ENCODE data around the gene PRRG1. TPM values are rescaled to one million over a fixed set of nuclear protein-coding genes. Genes with fewer than 3 reads are reported as not detected.
"Not testable (repeated sequence)": the region's sequence is repeated elsewhere in the genome, so short reads cannot be mapped to it uniquely, and the experiment has no call there.

Gene PRRG1
- total and polyA plus RNA-seq, 5 donors from 2014 or later, result not detected

- not testable (repeated sequence) for H3K4me3 ChIP-seq (ENCODE audit: low read depth, low read length); H3K4me1 Mint-ChIP-seq; ATAC-seq (ENCODE audit: low read depth in 2 of 2); H3K9me3 Mint-ChIP-seq; DNase-seq; H3K27ac Mint-ChIP-seq; H3K36me3 ChIP-seq (ENCODE audit: control insufficient read depth, insufficient read depth, low read length); H3K4me1 ChIP-seq (ENCODE audit: control insufficient read depth, insufficient read depth, low read length, poor library complexity, severe bottlenecking); H3K36me3 Mint-ChIP-seq; H3K9me3 ChIP-seq (ENCODE audit: control insufficient read depth in 2 of 2, low read length in 2 of 2); H3K4me3 Mint-ChIP-seq; H3K27me3 Mint-ChIP-seq; H3K27me3 ChIP-seq (ENCODE audit: control insufficient read depth, insufficient read depth, low read length); H3K27ac ChIP-seq (ENCODE audit: insufficient read depth, low read length, poor library complexity, severe bottlenecking)
Observed at GRCh38 chrX:37497126-37497525, 148.0 kb downstream of the PRRG1 start.

- H3K9me3 ChIP-seq (ENCODE audit: control insufficient read depth in 2 of 2, low read length in 2 of 2); H3K27ac ChIP-seq (ENCODE audit: insufficient read depth, low read length, poor library complexity, severe bottlenecking); H3K36me3 ChIP-seq (ENCODE audit: control insufficient read depth, insufficient read depth, low read length); H3K4me1 ChIP-seq (ENCODE audit: control insufficient read depth, insufficient read depth, low read length, poor library complexity, severe bottlenecking); DNase-seq; H3K4me3 ChIP-seq (ENCODE audit: low read depth, low read length); H3K27me3 Mint-ChIP-seq; H3K4me1 Mint-ChIP-seq; H3K4me3 Mint-ChIP-seq; H3K27ac Mint-ChIP-seq; H3K27me3 ChIP-seq (ENCODE audit: control insufficient read depth, insufficient read depth, low read length); H3K9me3 Mint-ChIP-seq; H3K36me3 Mint-ChIP-seq; ATAC-seq (ENCODE audit: low read depth in 2 of 2): not testable (repeated sequence)
Observed at GRCh38 chrX:37498323-37498722, 149.2 kb downstream of the PRRG1 start.

GRCh38 chrX:37499649-37500048 is 150.5 kb downstream of the PRRG1 start:
- not testable (repeated sequence) for H3K4me3 Mint-ChIP-seq; H3K36me3 Mint-ChIP-seq; H3K36me3 ChIP-seq (ENCODE audit: control insufficient read depth, insufficient read depth, low read length); H3K27me3 Mint-ChIP-seq; H3K27ac Mint-ChIP-seq; H3K4me1 Mint-ChIP-seq; H3K9me3 Mint-ChIP-seq; DNase-seq; H3K27ac ChIP-seq (ENCODE audit: insufficient read depth, low read length, poor library complexity, severe bottlenecking); H3K4me1 ChIP-seq (ENCODE audit: control insufficient read depth, insufficient read depth, low read length, poor library complexity, severe bottlenecking); H3K9me3 ChIP-seq (ENCODE audit: control insufficient read depth in 2 of 2, low read length in 2 of 2); H3K27me3 ChIP-seq (ENCODE audit: control insufficient read depth, insufficient read depth, low read length); H3K4me3 ChIP-seq (ENCODE audit: low read depth, low read length); ATAC-seq (ENCODE audit: low read depth in 2 of 2)

- no peaks in the 10 kb centered on the region for H3K27me3 ChIP-seq (ENCODE audit: control insufficient read depth, insufficient read depth, low read length)
- H3K36me3 ChIP-seq (ENCODE audit: control insufficient read depth, insufficient read depth, low read length), result no peaks in the 10 kb centered on the region
- Mint-ChIP-seq H3K27me3 (no peaks in the 10 kb centered on the region), H3K9me3 (peaks cover 0 to 2% (median 0%) of the 10 kb centered on the region in 7 donors), H3K4me1 (no peaks in the 10 kb centered on the region), H3K27ac (no peak overlapping the region), H3K4me3 (no peak overlapping the region), H3K36me3 (no peaks in the 10 kb centered on the region)
- DNase-seq (no peak), ATAC-seq (ENCODE audit: low read depth in 2 of 2) (no peak)
- H3K9me3 ChIP-seq (ENCODE audit: control insufficient read depth in 2 of 2, low read length in 2 of 2), result no peaks in the 10 kb centered on the region
- H3K4me3 ChIP-seq (ENCODE audit: low read depth, low read length), result no peak overlapping the region
- no peak overlapping the region for H3K27ac ChIP-seq (ENCODE audit: insufficient read depth, low read length, poor library complexity, severe bottlenecking)
- no peaks in the 10 kb centered on the region for H3K4me1 ChIP-seq (ENCODE audit: control insufficient read depth, insufficient read depth, low read length, poor library complexity, severe bottlenecking)
Observed at GRCh38 chrX:37504991-37505390, 155.8 kb downstream of the PRRG1 start.

Other genes with a start within 250 kb of the PRRG1 start
- 0.35 TPM for gene LANCL3, start 222.3 kb downstream of the PRRG1 start, total RNA-seq
- not detected for gene LANCL3, start 222.3 kb downstream of the PRRG1 start, polyA plus RNA-seq

Data from CD4-positive, CD25-positive, alpha-beta regulatory T cell (primary cell).